Activated CD8-positive, alpha-beta memory T cell treated with anti-CD3 and anti-CD28 coated beads, Interleukin-2, amount 50 U/mL, for 1 hour (primary cell): ENCODE results near the gene LMNB1.
"Not testable (repeated sequence)": the region's sequence is repeated elsewhere in the genome, so short reads cannot be mapped to it uniquely, and the experiment has no call there.

ENCODE experiments used
- DNase-seq: peaks from one replicate; pipeline ENCODE4 v3.0.0-alpha.2; 2020; ENCODE audit errors: extremely low read depth

Gene LMNB1

DNA sequence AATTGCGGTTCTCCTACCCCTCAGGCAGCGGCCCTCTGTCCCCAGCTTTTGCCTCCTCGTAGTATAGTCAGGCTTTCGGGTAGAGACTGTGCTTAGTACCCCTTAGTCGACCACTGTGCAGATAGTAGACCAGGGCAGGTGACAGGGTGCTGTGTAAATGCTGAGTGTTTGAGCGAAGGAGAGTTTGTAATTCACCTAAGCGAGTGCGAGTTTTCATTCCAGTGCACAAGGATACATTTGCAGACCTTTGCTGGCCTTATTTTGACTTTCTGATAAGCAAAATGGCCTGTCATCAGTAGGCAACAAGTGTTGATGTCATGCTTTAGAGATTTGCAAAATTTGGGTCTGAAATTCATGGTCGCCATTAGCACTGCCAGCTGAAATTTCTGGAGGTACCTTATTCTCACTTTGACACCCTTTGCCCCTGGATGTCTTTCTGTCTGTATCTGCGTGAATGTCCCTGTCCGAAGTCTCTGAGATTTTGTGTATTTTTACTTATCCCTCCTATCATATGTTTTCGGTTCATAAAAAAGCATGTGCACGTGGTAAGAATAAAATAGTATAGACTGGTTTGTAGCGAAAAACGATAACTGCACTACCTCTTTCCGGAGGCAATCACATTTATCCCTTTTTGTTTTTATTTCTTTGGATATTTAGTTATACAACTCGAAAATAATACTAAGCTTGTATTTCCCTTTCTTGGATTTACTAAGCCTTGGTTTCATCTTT is 1.9 kb downstream of the LMNB1 start:
- no peak for DNase-seq

- no peak for DNase-seq
These were observed 3.4 kb downstream of the LMNB1 start for GRCh38 chr5:126780165-126780827.

DNA sequence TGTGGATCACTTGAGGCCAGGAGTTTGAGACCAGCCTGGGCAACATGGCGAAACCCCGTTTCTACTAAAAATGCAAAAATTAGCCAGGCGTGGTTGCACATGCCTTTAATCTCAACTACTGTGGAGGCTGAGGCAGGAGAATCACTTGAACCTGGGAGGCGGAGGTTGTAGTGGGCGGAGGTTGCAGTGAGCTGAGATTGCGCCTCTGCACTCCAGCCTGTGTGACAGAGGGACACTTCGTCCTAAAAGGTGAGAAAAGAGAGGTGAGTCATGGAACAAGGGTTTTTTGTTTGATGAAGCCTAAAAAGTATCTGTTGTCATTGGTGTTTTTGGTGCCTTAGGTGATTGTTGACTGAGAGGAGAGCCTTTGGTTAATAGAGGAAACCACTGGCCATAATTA is 11.5 kb downstream of the LMNB1 start:
- not testable (repeated sequence) for DNase-seq

- DNase-seq, result no peak
These were observed 16.2 kb downstream of the LMNB1 start for GRCh38 chr5:126793097-126793496.

- not testable (repeated sequence) for DNase-seq
These were observed 16.7 kb downstream of the LMNB1 start for GRCh38 chr5:126793648-126794047.

- no peak for DNase-seq
These were observed 17.4 kb downstream of the LMNB1 start for GRCh38 chr5:126794157-126794828.

DNA sequence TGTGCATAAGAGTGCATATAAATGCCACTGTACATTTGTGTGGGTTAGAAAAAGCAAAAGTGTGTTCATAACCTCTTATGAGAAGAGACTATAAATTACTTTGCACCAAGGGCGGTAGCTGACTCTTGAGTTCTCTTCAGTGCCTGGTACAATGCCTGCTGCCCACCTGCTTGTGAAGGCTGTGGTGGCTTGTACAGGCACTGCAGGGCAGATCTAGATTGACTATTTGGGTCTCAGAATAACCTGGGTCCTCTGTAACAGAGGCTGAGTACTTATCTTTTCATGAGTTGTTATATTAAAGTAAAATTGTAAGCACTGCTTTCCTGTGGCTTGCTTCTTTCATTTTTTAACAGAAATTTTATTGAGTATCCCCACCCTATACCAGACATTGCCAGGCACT is 22.8 kb downstream of the LMNB1 start:
- DNase-seq, result no peak

DNA sequence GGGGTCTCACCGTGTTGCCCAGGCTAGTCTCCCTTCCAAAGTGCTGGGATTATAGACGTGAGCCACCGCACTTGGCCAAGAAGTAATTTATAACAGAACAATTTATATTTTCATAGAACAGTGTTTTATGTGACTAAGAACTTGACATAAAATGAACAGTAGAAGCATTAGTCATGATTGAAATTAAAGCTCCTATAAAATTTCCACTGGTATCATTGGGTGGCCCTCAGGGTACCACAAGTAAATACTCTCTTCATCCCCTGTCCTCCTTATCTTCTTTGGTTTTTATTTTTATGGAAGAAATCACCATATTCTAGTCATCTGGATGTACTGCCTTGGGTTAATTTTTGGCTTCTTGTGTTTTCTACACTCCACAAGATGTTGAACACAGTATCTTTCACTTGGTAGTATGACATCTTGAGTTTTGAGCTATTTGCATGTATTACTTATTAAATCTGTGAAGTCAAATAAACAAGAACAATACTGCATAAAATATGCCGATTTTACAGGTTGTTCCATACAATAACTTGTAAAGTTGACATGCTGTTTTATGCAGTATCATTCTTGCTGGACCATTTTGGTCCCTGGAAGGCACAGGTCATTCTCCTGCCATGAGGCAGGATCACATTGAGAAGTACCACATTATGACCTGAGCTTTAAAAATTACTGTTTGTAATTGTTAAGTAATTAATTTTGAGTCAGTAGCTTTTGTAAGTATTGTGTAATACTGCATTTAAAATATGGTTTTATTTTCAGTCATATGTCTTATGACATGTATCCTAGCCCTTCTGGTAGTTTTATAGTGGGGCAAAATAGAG is 24.4 kb downstream of the LMNB1 start:
- DNase-seq, result no peak

GRCh38 chr5:126801992-126802294 is 25.0 kb downstream of the LMNB1 start:
- no peak for DNase-seq

- no peak for DNase-seq
These were observed 28.1 kb downstream of the LMNB1 start for GRCh38 chr5:126805063-126805462.

DNA sequence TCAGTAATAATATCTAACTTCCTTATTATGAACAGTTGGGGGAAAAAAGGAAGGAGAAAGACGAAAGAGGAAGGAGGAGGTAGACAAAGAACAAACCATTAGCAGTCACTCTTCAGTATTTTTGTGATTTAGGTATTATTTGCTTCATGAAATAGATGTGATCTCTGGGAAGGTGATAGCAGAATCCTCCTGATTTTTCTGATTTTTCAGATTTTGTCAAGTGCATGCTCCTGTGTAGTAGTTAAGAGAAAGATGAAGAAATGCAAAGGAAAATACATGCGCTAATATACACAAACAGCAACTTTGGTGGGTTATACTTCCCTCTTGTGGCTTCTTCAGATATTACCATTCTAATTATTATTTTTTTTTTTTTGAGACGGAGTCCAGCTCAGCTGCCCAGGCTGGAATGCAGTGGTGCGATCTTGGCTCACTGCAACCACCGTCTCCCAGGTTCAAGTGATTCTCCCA is 31.6 kb downstream of the LMNB1 start:
- no peak for DNase-seq

DNA sequence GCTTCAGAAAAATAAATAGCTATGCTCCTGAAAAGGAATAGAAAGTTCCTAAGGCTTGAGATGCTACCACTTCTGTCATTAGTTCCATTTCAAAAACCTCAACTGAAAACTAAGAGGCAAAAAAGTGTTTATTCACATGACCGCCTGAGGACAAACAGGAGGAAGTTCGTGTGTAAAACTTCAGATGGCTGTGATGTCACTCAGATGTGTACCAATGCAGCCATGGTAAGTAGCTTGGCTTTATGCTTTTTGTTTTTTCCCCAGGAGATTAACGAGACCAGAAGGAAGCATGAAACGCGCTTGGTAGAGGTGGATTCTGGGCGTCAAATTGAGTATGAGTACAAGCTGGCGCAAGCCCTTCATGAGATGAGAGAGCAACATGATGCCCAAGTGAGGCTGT is 33.0 kb downstream of the LMNB1 start:
- no peak for DNase-seq

GRCh38 chr5:126810596-126811380 is 33.9 kb downstream of the LMNB1 start:
- no peak for DNase-seq

GRCh38 chr5:126811515-126812198 is 34.7 kb downstream of the LMNB1 start:
- DNase-seq, result no peak

DNA sequence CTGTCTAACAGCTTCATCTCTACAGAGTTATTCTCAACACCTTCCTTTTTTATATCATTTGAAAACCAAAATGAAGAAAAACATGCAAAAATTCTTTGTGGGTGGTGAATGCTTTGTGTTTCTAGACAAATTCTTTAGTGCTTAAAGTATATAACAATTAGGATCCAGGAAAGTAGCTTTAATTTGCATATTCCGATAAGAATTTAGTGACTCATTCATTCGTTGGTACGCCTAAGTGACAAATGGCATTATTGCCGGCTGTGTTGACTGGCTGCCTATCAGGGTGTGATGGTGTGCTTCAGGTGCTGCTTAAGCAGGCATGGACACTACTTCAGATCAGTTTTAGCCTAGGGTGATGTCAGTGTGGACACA is 35.2 kb downstream of the LMNB1 start:
- DNase-seq, result no peak

DNA sequence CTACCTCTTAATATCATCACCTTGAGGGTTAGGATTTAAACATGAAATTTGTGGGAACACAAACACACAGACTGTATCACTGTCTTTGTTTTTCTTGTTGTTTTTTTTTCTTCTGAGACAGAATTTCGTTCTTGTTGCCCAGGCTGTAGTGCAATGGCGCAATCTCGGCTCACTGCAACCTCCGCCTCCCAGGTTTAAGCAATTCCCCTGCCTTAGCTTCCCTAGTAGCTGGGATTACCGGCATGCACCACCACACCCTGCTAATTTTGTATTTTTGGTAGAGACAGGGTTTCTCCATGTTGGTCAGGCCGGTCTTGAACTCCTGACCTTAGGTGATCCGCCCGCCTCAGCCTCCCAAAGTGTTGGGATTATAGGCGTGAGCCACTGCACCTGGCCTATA is 36.9 kb downstream of the LMNB1 start:
- DNase-seq, result not testable (repeated sequence)

GRCh38 chr5:126814721-126815404 is 37.9 kb downstream of the LMNB1 start:
- no peak for DNase-seq

DNA sequence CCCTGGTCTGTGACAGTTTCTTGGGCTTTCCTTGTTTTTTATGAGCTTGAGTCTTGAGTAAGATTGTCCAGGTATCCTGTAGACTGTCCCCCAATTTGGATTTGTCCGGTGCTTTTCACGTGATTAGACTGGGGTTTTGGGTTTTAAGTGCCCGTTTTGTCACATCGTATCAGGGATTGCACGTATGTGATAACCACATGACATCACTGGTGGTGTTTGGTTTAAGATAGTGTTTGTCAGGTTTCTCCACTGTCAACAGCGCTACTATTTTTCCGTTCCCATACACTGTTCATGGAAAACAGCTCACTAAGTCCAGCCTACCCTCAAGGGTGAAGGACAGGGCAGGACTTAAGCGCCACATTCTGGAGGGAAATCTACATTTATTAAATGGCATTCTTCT is 39.7 kb downstream of the LMNB1 start:
- DNase-seq, result no peak

DNA sequence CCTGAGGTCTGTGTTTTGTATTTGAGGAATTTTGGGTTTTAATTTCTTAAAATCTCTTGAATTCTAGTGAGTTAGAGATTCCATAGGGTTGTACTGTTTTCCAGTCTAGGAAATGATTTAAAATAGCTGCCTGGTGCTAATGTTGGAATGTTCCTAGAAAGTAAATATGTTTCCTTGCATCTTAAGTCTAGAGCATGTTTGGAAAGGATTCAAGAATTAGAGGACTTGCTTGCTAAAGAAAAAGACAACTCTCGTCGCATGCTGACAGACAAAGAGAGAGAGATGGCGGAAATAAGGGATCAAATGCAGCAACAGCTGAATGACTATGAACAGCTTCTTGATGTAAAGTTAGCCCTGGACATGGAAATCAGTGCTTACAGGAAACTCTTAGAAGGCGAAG is 41.8 kb downstream of the LMNB1 start:
- no peak for DNase-seq

DNA sequence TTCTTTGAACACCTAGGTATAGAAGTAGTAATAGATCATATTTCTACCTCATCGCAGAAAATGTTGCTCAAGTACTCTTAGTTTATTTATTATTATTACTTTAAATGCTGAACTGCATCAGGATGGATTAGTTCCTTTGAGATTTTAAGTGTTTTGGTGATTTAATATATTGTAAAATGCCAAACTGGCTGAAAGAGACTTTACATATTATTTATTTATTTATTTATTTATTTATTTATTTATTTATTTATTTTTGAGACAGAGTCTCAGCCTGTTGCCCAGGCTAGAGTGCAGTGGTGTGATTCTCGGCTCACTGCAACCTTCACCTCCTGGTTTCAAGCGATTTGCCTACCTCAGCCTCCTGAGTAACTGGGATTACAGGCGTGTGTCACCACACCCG is 42.3 kb downstream of the LMNB1 start:
- DNase-seq, result no peak
